Activated CD4-positive, alpha-beta memory T cell treated with anti-CD3 and anti-CD28 coated beads for 36 hours (primary cell): ENCODE measurements around the gene RING1. TPM values are rescaled to one million over a fixed set of nuclear protein-coding genes. Genes with fewer than 3 reads are reported as not detected.

Experiments
- CTCF ChIA-PET: fragments of 350-600 bp; sonication (Branson Sonifier 250); formaldehyde crosslinking; loops from one replicate; lab custom pipeline; 2021; ENCODE audit warnings: antibody characterized with exemption, inconsistent platforms; lab: Charles Lee
- POLR2A ChIA-PET: fragments of 350-600 bp; sonication (Branson Sonifier 250); formaldehyde crosslinking; loops from one replicate; lab custom pipeline; 2021; ENCODE audit warnings: antibody characterized with exemption; lab: Charles Lee
- DNase-seq: peaks from one replicate; pipeline ENCODE4 v3.0.0-alpha.2; 2020
- H3K27ac Mint-ChIP-seq: one replicate; pipeline ENCODE4 v1.8.0; 2021; ENCODE audit warnings: mixed read lengths
- H3K27me3 Mint-ChIP-seq: one replicate; pipeline ENCODE4 v1.8.0; 2021; ENCODE audit warnings: mixed read lengths
- H3K36me3 Mint-ChIP-seq: one replicate; pipeline ENCODE4 v1.8.0; 2021; ENCODE audit warnings: mixed read lengths
- H3K4me1 Mint-ChIP-seq: one replicate; pipeline ENCODE4 v1.8.0; 2021; ENCODE audit warnings: low read depth, mixed read lengths
- H3K4me3 Mint-ChIP-seq: one replicate; pipeline ENCODE4 v1.8.0; 2021; ENCODE audit warnings: mild to moderate bottlenecking, mixed read lengths
- H3K9me3 Mint-ChIP-seq: one replicate; pipeline ENCODE4 v1.8.0; 2021; ENCODE audit warnings: mixed read lengths
- intact Hi-C: fragments of 100-400 bp; cut with micrococcal nuclease; formaldehyde crosslinking; loops from one replicate; pipeline ENCODE4 v1.15.1; 2023
- total RNA-seq, 2 experiments: library from RNA; stranded (reverse); gene quantifications; one replicate each; pipeline ENCODE4 v1.2.3, GENCODE V29; 2021

Gene RING1
- total RNA-seq, 2 experiments from 2014 or later, result 25.4 to 28.4 TPM

DNA sequence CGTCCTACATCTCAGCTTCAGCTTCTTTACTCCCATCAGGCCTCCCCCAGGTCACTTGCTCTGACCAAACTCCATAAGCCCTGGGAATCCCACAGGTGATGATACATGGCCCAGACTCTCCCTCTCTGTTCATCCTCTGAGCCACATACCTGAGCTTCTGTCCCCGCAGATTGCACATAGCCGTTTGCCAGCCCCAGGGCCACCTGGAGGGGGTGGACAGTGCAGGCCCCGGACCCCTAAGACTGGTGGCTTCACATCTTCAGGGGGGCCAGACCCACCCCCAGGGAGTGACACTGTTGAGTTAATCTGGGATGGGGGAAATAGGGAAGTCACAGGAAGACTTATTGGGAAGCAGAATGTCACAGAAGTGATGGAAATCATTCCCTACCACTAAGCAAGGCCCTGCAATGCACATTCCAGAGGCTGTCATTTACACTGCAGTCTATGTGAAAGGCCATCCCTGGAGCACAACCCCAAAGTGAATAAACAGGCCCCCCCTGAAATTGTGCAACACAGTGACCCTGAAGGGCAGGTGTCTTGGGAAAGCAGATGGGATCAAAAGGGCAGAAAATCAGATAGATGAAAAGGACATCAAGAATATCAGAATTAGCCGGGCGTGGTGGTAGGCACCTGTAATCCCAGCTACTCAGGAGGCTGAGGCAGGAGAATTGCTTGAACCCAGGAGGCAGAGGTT is 10.0 kb upstream of the RING1 start:
- Mint-ChIP-seq H3K27ac (peak overlapping the region; percentile 96), H3K27me3 (no peaks in the 10 kb centered on the region), H3K4me3 (peak overlapping the region; percentile 94), H3K36me3 (peaks cover 48% of the 10 kb centered on the region), H3K9me3 (no peaks in the 10 kb centered on the region), H3K4me1 (peaks cover 52% of the 10 kb centered on the region)
- ChIA-PET CTCF (interaction anchor here (0.6 to 3.5 kb wide), 20 partner anchors 9 to 185 kb away, joined by 3 to 23 read pairs (median 6); partner anchors contain the start of genes RING1, RPS18 and VPS52), POLR2A (interaction anchor here (0.6 to 1.9 kb wide), 3 partner anchors 10 to 46 kb away, joined by 4 to 8 read pairs (median 4); partner anchors contain the start of gene RING1)
- intact Hi-C loops, result no loop called here
- DNase-seq, result no peak

DNA sequence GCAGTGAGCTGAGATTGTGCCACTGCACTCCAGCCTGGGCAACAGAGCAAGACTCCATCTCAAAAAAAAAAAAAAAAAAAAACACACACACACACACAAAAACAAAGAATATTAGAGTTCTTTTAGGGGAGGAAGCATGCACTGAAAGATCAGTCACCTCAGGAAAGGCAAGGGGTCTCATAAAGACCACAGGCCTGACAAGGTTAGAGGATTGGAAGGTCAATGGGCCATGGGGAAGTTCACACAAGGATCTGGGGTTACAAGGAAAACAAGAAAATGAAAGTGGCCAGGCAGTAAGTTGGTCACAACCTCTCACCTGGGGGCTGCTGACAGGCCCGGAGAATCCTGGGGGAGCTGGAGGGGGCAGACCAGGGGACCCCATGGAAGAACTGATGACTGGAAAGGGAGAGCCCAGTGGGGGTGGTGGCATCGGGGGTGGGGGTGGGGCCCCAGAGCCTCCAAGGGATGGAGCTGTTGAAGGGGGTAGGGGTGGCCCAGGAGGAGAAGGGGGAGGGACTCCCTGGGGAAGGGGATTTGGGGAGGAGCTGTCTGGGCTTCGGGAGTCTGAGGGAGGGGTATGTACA is 9.4 kb upstream of the RING1 start:
- peaks cover 52% of the 10 kb centered on the region for H3K4me1 Mint-ChIP-seq
- intact Hi-C loops, result no loop called here
- CTCF ChIA-PET, result interaction anchor here (1.9 to 3.5 kb wide), 4 partner anchors 10 to 73 kb away, joined by 5 to 23 read pairs (median 16); partner anchors contain the start of genes RING1, RPS18 and VPS52
- H3K27ac Mint-ChIP-seq, result peak overlapping the region; percentile 96
- POLR2A ChIA-PET, result interaction anchor here (1.2 to 1.9 kb wide), 2 partner anchors 10 to 99 kb away, joined by 3 to 8 read pairs; partner anchors contain the start of gene RING1
- H3K4me3 Mint-ChIP-seq, result peak overlapping the region; percentile 94
- no peak for DNase-seq
- peaks cover 51% of the 10 kb centered on the region for H3K36me3 Mint-ChIP-seq
- H3K27me3 Mint-ChIP-seq, result no peaks in the 10 kb centered on the region
- no peaks in the 10 kb centered on the region for H3K9me3 Mint-ChIP-seq

- Mint-ChIP-seq H3K4me3 (peak overlapping the region; percentile 94), H3K27me3 (no peaks in the 10 kb centered on the region), H3K4me1 (peaks cover 54% of the 10 kb centered on the region), H3K27ac (peak overlapping the region; percentile 96), H3K9me3 (no peaks in the 10 kb centered on the region), H3K36me3 (peaks cover 48% of the 10 kb centered on the region)
- peak; percentile 84 for DNase-seq
- intact Hi-C loops, result loop anchor here (1.0 to 2.0 kb wide), 5 partner anchors 50 to 371 kb away; partner anchors contain the start of genes CUTA and KIFC1
- POLR2A ChIA-PET, result interaction anchor here (0.6 to 1.9 kb wide), 7 partner anchors 9 to 228 kb away, joined by 3 to 8 read pairs (median 3); partner anchors contain the start of genes RGL2 and RING1
- CTCF ChIA-PET, result interaction anchor here (0.7 to 3.5 kb wide), 4 partner anchors 9 to 72 kb away, joined by 3 to 23 read pairs (median 16); partner anchors contain the start of genes RING1 and RPS18
Measured at GRCh38 chr6:33199687-33200218, 8.5 kb upstream of the RING1 start.

DNA sequence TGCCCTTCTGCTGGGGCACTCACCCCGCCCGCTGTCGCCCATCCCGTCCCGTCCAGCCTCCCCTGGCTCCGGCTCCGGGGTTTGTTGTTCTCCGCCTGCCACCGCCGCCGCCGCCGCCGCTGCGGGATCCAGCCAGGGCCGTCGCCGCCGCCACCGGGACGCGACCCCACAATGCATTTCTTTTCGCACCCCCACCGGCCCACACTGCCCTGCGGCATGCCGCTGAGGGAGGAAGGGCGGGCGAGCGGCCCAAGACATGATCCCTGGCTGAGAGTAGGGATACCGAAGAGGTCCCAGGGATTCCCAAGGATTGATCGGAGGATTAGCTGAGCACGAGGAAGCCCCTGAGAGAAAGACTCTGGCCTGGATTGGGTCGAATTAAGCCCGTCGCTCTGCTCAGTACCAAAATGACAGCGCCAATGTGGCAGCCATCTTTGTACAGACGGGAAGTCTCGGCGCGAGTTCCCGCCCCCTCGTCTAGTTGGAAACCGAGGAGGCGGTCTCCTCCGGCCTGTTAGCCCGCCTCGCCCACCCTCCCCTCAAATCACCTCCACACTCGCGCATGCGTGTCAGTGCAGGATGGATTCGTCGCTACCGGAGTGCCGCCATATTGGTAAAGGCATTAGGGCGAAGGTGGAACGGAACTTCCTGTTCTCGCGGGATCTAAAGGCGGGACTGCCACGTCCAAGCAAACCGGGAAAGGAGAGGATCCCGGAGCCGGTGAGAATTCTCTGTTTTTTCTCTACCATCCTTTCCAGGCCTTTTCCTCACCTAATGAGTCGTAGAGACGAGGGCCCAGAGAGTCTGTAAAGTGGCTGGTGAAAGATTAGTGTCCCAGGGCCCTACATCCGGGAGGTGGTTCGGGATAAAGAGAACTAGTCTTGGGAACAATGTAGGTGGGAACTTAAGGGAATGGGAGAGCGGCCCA is 7.8 kb upstream of the RING1 start, which contains the start of the genes RXRB and SLC39A7:
Gene RXRB, minus strand, starts transcription at position 447 of the 928 bp plus-strand sequence. Its CDS starts 189 bp downstream, at position 258.
Gene SLC39A7, plus strand, starts transcription at position 649 of the 928 bp plus-strand sequence. CDS start 379 bp downstream, outside the sequence.
- ChIA-PET POLR2A (interaction anchor here (0.9 to 1.9 kb wide), 6 partner anchors 8 to 228 kb away, joined by 3 to 8 read pairs (median 3); partner anchors contain the start of genes RGL2 and RING1), CTCF (interaction anchor here (2.2 kb wide), 1 partner anchor 48 kb away, joined by 12 read pairs; no protein-coding TSS in a partner anchor)
- Mint-ChIP-seq H3K9me3 (no peaks in the 10 kb centered on the region), H3K4me1 (peaks cover 60% of the 10 kb centered on the region), H3K36me3 (peaks cover 41% of the 10 kb centered on the region), H3K27me3 (no peaks in the 10 kb centered on the region), H3K27ac (peak within 1 kb of the TSS; percentile 96), H3K4me3 (peak within 1 kb of the TSS; percentile 94)
- intact Hi-C loops, result loop anchor here (1.0 to 2.0 kb wide), 5 partner anchors 49 to 370 kb away; partner anchors contain the start of genes CUTA and KIFC1
- peak; percentile 100 for DNase-seq

DNA sequence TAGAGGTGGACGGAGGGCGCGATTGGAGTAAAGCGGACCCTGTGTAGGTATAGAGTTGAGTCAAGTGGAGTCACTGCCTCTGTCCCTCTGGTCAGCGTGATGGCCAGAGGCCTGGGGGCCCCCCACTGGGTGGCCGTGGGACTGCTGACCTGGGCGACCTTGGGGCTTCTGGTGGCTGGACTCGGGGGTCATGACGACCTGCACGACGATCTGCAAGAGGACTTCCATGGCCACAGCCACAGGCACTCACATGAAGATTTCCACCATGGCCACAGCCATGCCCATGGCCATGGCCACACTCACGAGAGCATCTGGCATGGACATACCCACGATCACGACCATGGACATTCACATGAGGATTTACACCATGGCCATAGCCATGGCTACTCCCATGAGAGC is 7.2 kb upstream of the RING1 start:
- Mint-ChIP-seq H3K4me1 (peaks cover 66% of the 10 kb centered on the region), H3K27me3 (no peaks in the 10 kb centered on the region), H3K36me3 (peaks cover 35% of the 10 kb centered on the region), H3K4me3 (peak overlapping the region; percentile 94), H3K27ac (peak overlapping the region; percentile 96), H3K9me3 (no peaks in the 10 kb centered on the region)
- DNase-seq, result no peak
- ChIA-PET CTCF (no interaction called here), POLR2A (no interaction called here)
- intact Hi-C loops, result loop anchor here (2.0 kb wide), 2 partner anchors 218 to 370 kb away; partner anchors contain the start of gene CUTA

- peaks cover 71% of the 10 kb centered on the region for H3K4me1 Mint-ChIP-seq
- H3K4me3 Mint-ChIP-seq, result peak overlapping the region; percentile 94
- peaks cover 30% of the 10 kb centered on the region for H3K36me3 Mint-ChIP-seq
- H3K27ac Mint-ChIP-seq, result peak overlapping the region; percentile 96
- no peaks in the 10 kb centered on the region for H3K9me3 Mint-ChIP-seq
- DNase-seq, result no peak
- CTCF ChIA-PET, result interaction anchor here (0.6 kb wide), 1 partner anchor 30 kb away, joined by 3 read pairs; no protein-coding TSS in a partner anchor
- POLR2A ChIA-PET, result interaction anchor here (1.6 kb wide), 1 partner anchor 48 kb away, joined by 5 read pairs; no protein-coding TSS in a partner anchor
- intact Hi-C loops, result loop anchor here (2.0 kb wide), 2 partner anchors 217 to 369 kb away; partner anchors contain the start of gene CUTA
- no peaks in the 10 kb centered on the region for H3K27me3 Mint-ChIP-seq
Measured at GRCh38 chr6:33201935-33202334, 6.4 kb upstream of the RING1 start.

GRCh38 chr6:33202799-33203198 is 5.5 kb upstream of the RING1 start:
- no peaks in the 10 kb centered on the region for H3K27me3 Mint-ChIP-seq
- peaks cover 30% of the 10 kb centered on the region for H3K36me3 Mint-ChIP-seq
- ChIA-PET POLR2A (interaction anchor here (1.1 to 1.6 kb wide), 2 partner anchors 46 to 47 kb away, joined by 3 to 5 read pairs; no protein-coding TSS in a partner anchor), CTCF (interaction anchor here (3.8 kb wide), 1 partner anchor 45 kb away, joined by 16 read pairs; no protein-coding TSS in a partner anchor)
- peaks cover 68% of the 10 kb centered on the region for H3K4me1 Mint-ChIP-seq
- H3K27ac Mint-ChIP-seq, result peak overlapping the region; percentile 96
- H3K4me3 Mint-ChIP-seq, result peak overlapping the region; percentile 33
- no peaks in the 10 kb centered on the region for H3K9me3 Mint-ChIP-seq
- intact Hi-C loops, result no loop called here
- no peak for DNase-seq

- ChIA-PET POLR2A (interaction anchor here (1.1 to 1.6 kb wide), 2 partner anchors 45 to 46 kb away, joined by 3 to 5 read pairs; no protein-coding TSS in a partner anchor), CTCF (interaction anchor here (3.8 kb wide), 1 partner anchor 44 kb away, joined by 16 read pairs; no protein-coding TSS in a partner anchor)
- Mint-ChIP-seq H3K36me3 (peaks cover 30% of the 10 kb centered on the region), H3K27ac (peak overlapping the region; percentile 91), H3K9me3 (no peaks in the 10 kb centered on the region), H3K4me3 (peak overlapping the region; percentile 85), H3K27me3 (no peaks in the 10 kb centered on the region), H3K4me1 (peaks cover 60% of the 10 kb centered on the region)
- DNase-seq, result no peak
- intact Hi-C loops, result loop anchor here (2.0 kb wide), 2 partner anchors 111 to 233 kb away; partner anchors contain the start of gene TAPBP
Measured at GRCh38 chr6:33203443-33204164, 4.7 kb upstream of the RING1 start.

DNA sequence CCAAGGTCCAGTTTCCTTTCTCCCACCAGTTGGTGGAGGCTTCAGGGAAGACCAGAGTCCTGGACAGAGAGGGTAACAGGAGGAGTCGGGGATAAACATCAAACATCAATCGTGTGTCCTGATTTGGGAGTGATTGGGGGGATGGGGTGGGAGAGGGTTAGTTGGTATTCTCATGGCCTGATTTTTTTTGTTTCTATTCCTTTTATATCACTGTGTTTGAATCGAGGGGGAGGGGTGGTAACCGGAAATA is 4.2 kb upstream of the RING1 start:
- CTCF ChIA-PET, result interaction anchor here (1.0 to 3.8 kb wide), 4 partner anchors 44 to 141 kb away, joined by 3 to 16 read pairs (median 6); partner anchors contain the start of genes RPS18 and VPS52
- Mint-ChIP-seq H3K36me3 (peaks cover 33% of the 10 kb centered on the region), H3K27ac (peak overlapping the region; percentile 91), H3K4me3 (peak overlapping the region; percentile 85), H3K9me3 (no peaks in the 10 kb centered on the region), H3K27me3 (no peaks in the 10 kb centered on the region), H3K4me1 (peaks cover 61% of the 10 kb centered on the region)
- POLR2A ChIA-PET, result interaction anchor here (0.6 to 2.0 kb wide), 4 partner anchors 44 to 232 kb away, joined by 3 to 9 read pairs (median 6); partner anchors contain the start of gene B3GALT4
- DNase-seq, result no peak
- intact Hi-C loops, result loop anchor here (2.0 kb wide), 2 partner anchors 111 to 233 kb away; partner anchors contain the start of gene TAPBP
